Stimulated activated CD8-positive, alpha-beta memory T cell treated with anti-CD3 and anti-CD28 coated beads, Interleukin-12 subunit alpha, Interleukin-12 subunit beta, amount 100 ng/mL, for 24 hours (primary cell): ENCODE data around the gene KCNG4.
"Not testable (repeated sequence)": the region's sequence is repeated elsewhere in the genome, so short reads cannot be mapped to it uniquely, and the experiment has no call there.

Source experiments
- DNase-seq: peaks from one replicate; pipeline ENCODE4 v3.0.0-alpha.2; 2020; ENCODE audit errors: extremely low read depth

Gene KCNG4

GRCh38 chr16:84205976-84206691 lies 33.7 kb downstream of the KCNG4 start:
- no peak for DNase-seq

DNA sequence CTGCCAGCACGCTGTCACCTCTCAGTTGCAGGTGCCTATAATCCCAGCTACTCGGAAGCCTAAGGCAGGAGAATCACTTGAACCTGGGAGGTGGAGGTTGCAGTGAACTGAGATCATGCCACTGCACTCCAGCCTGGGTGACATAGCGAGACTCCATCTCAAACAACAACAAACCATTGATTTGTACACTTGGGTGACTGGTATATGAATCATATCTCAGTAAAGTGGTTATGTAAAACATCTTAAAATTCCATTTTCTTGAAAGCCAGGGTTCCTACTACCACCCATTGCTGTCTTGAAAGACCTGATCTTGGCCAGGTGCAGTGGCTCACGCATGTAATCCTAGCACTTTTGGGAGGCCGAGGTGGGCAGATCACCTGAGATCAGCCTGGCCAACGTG lies 34.7 kb downstream of the KCNG4 start:
- not testable (repeated sequence) for DNase-seq

- not testable (repeated sequence) for DNase-seq
Measured at GRCh38 chr16:84204551-84204950, 35.3 kb downstream of the KCNG4 start.

GRCh38 chr16:84199861-84200260 lies 40.0 kb downstream of the KCNG4 start:
- DNase-seq = no peak

GRCh38 chr16:84199097-84199496 lies 40.7 kb downstream of the KCNG4 start:
- no peak for DNase-seq

GRCh38 chr16:84198401-84198800 lies 41.4 kb downstream of the KCNG4 start:
- no peak for DNase-seq

DNA sequence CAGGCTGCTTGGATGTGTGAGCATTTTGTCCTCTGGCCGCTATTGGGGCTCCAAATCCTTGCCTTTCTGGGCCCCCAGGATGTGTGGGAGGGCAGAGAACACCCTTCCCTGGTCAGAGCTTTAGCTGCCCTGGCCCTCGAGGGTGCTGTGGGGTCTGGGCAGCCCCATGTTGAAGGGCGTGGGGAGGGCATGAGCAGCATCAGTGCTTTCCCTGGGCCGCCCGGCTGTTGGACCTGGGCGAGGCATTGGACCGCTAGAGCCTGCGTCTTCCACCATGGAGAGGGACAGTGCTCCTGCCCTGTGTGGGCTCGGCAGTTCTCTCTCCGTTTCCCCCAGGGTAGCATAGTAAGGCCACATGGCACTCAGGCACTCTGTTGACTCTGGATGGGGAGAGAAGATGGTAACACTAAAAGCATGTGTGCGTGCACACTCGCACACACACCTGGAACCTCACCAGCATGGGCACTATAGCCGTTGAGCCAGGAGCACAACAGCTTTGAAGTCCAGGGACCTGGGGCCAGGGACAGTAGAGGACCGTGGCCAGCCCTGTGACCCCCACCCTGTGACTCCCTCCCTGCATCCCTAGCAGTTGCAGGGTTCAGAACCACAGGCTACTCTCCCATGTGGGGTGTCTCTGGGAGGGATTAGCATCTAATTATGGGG lies 42.2 kb downstream of the KCNG4 start:
- no peak for DNase-seq

DNA sequence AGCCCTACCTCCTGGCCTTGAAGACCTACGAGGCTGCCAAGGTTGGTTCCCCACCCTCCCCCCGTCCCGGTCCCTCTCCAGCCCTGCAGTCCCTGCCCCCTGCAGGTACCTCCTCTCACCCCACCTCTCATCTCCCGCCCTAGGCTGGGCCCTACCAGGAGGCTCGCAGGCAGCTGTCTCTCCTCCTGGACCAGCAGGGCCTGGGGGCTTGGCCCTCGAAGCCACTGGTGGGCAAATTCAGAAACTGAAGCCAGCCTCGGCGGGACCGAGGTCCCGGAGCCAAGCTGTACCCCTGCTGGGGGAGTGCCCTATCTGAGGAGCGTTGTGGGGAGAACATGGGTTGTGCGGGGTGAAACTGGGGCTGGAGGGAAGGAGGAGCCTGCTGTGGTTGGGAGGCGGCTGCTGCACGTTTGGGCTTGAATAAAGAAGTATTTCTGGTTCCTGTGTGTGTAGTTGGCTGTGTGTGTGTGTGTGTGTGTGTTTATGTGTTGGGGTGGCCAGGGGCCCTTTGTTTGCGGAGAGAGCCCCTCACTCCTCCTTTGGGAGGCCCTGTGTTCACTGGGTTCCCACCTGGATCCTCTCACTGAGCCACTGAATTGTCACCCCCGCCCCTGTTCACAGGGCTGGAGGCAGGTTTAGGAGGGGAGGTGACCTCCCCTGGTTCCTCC lies 43.0 kb downstream of the KCNG4 start:
- DNase-seq = no peak

DNA sequence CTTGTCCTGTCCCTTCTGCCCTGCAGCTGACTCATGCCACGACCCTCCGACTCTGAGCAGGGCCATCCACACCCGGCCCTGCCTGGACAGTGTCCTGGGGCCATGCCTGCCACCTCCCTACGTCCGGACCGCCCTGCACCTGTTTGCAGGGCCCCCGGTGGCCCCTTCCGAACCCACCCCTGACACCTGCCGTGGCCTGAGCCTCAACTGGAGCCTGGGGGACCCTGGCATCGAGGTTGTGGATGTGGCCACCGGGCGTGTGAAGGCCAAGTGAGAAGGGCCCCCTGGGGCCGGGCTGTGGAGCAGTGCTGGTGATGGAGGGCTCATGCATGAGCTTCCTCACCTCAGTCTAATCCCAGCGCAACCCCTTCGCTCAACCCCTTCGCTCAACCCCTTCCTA lies 43.7 kb downstream of the KCNG4 start:
- no peak for DNase-seq

GRCh38 chr16:84195201-84196093 lies 44.4 kb downstream of the KCNG4 start:
- DNase-seq = no peak

DNA sequence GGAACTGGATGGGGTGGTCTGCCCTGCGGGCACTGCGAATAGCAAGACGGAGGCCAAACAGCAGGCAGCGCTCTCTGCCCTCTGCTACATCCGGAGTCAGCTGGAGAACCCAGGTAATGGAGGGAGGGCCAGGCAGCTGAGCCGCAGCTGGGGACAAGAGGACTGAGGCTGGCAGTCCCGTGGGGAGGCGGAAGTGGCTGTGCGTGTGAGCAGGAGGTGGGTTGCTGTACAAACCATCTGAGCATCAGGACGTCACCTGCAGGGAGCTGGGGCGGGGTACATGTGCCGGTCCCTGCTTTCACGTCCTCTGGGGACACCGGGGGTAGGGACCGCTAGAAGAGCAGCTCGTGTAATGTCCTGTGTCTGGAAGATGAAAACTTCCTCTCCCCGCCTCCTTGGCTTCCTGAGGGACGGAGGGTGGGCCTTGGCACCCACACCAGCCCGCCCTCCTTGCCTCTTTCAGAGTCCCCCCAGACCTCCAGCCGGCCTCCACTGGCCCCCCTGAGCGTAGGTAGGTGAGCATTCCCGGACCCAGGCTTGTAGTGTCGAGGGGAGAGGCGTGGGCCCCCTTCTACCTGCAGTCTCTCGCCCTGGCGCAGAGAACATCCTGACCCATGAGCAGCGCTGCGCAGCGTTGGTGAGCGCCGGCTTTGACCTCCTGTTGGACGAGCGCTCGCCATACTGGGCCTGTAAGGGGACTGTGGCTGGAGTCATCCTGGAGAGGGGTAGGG lies 45.2 kb downstream of the KCNG4 start:
- no peak for DNase-seq

DNA sequence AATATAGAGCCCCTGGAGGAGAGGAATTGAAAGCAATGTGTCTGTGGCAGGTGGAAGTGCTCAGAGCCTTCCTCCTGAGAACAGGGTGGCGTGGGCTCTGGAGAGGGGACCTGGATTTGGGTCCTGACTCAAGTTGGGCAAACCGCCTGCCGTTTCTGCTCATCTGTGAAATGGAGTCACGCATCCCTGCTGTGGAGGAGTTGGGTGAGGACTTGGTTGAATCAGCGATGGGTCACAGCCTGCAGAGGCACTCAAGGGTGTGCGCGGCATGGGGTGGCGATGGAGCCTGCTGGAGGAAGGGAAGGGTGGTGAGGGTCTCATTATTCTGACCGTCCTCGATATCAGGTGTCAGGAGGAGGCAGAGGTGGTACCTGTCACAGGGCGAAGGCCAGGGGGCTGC lies 45.8 kb downstream of the KCNG4 start:
- DNase-seq = no peak

DNA sequence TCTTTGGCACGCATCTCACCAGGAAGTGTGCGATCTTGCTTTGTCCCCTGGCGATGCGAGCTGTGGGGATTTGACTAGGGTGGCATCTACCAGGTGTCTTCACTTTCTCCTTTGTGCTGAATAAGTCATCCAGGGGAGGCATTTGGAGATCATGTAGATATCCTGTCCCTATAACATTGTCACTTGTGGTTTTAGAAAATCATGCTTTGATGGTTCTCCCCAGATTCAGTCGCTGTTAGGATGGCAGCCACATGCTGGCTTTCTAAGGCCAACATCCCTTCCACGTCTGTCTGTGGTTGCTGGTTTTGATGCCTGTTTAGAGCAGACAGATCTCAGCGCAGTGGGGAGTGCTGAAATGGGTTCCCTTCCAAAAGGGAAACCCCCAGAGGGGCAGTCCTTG lies 46.3 kb downstream of the KCNG4 start:
- no peak for DNase-seq

- no peak for DNase-seq
Measured at GRCh38 chr16:84191466-84191865, 48.3 kb downstream of the KCNG4 start.

DNA sequence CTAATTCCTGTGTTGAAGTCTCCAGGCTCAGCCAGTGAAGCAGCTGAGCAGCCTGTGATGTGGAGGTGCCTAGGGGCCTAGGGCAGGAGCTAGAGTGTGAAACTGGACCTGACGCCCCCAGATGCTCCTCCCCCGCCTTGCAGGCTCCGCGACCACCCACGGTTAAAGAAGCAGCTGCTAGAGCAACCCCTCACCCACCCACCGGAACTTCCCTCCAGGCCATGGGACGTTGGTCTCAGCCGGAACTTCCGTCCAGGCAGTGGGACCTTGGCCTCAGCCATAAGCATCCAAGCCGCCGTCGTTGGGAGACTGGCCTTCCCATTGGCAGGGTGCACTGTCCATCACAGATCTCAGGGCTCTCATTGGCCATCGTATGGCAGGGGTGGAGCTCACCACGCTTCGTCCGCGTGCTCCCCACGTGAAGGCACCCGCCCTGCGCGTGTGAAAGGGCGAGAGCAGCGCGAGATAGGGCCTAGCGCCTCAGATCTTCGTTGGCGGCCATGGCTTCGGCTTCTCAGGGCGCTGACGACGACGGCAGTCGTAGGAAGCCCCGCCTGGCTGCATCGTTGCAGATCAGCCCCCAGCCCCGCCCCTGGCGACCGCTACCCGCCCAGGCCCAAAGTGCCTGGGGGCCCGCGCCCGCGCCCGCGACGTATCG lies 49.0 kb downstream of the KCNG4 start, which contains the start of gene ADAD2:
Gene ADAD2, plus strand, starts transcription at position 427 of the 658 bp plus-strand sequence. Its CDS starts 74 bp downstream, at position 501.
- DNase-seq = no peak

GRCh38 chr16:84186685-84187437 lies 53.0 kb downstream of the KCNG4 start, which contains the start of gene TAF1C:
TSS of gene TAF1C (minus strand) at chr16:84187057. CDS start at chr16:84184988, 2,069 bp downstream.
- DNase-seq = peak; percentile 79

GRCh38 chr16:84184775-84185174 lies 55.0 kb downstream of the KCNG4 start:
- no peak for DNase-seq

GRCh38 chr16:84183911-84184591 lies 55.8 kb downstream of the KCNG4 start:
- no peak for DNase-seq

DNA sequence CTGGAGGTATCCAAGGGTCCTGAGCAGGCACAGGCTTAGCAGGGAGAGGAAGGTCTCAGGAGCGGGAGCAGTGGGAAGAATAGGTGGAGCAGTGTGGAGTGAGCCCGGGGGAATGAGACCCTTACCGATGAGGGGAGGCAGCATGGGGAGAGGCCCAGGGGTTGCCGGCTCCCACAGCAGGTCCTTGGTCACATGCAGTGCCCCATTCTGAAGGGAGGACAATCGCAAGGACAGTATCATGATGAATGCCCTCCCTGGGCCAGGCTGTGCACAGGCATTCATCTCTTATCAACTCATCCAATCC lies 56.3 kb downstream of the KCNG4 start:
- no peak for DNase-seq
